GM19025 (cell line): ENCODE results near the gene ERN1.

Experiments
- ATAC-seq: cut with Tn5 transposase; IDR thresholded peaks from one replicate; pipeline ENCODE4 v1.9.1; 2021; ENCODE audit warnings: mild to moderate bottlenecking, low read depth, moderate library complexity; ENCODE audit not compliant: unreplicated experiment

Gene ERN1

DNA sequence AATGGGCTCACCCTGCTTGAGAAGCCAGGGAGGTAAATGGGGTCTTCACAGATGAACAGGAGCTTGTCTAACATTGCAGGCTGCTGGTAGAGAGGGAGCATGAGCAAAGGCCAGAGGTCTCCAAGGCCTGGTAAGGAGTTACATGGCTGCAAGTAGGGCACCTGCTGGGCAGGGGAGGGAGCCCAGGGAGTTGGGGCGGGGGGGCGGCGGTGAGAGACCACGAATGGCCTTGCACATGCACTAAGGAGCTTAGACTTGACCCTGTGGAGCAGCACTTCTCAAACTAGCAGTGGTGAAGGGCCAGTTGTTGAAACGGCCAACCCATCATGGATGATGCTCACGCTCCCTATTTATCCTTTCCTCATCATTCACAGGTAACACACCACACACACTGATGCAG lies 38.4 kb downstream of the ERN1 start:
- no peak for ATAC-seq

DNA sequence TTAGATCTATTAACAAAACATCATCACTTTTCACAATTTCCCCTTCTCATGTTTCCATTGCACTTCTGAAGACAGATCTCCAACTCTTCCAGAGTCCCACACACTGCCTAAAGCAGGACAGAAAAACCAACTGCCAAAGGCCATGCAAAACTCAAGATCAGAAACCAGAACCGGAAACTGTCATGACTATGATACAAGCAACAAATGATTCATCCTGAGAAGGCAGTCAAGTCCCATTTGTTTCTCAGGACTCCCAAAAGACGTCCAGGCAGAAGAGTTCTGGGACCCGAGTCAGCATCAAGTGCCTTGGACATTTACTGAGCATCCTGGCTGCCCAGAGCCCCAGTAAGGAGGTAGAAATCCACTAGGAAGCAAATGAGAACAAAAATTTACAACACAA lies 38.8 kb downstream of the ERN1 start:
- peak; percentile 79 for ATAC-seq

DNA sequence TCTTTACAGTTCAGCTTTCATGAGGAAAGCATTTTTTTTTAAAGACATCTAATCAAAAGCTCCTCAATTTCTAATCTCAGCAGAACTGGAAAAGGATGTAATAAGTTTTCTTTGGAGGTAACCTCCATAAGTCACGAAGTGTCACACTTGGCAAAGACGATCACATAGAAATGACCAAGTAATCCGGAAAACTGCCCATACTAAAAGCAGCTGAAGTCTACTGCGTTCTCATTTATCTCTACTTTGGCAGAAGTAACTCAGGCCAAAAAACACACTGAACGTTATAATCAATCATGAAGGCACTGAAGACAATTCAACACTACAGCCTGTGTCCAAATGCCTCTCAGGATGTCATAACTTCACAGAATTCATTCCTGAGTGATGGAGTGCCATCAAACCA lies 39.8 kb downstream of the ERN1 start:
- ATAC-seq: no peak

DNA sequence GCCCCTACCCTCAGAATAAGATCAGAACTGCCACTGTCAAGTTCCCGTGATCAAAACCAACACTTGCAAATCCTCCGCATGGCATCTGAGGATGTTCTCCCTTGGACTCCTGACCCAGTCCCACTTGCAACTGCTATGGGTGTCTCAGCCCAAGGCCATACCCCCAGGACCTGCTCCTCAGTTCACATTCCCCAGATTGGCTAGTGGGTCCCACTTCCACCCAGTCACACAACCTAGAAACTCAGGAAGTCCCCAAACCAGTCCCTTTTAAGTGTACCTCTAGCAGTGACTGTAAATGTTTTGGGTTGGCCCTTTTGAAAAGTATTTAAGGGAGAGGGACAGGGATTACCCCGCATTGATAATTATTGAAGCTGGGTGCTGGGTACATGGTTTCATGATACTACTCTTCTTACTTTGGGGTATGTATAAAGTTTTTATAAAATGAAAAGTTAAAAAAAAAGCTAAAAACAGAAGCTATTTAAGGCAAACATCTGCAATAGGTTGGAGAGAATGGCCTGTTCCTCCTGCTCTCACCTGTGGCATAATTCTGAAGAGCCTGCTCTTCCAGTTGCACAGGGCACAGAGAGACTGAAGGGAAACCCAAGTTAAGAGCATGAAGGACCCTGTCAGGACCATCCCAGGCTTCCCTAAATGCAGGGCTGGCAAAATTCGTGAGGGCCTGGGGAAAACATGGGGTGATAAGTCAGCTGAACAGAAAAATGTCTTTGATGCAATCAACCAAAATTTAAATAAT lies 42.5 kb downstream of the ERN1 start:
- ATAC-seq: no peak

DNA sequence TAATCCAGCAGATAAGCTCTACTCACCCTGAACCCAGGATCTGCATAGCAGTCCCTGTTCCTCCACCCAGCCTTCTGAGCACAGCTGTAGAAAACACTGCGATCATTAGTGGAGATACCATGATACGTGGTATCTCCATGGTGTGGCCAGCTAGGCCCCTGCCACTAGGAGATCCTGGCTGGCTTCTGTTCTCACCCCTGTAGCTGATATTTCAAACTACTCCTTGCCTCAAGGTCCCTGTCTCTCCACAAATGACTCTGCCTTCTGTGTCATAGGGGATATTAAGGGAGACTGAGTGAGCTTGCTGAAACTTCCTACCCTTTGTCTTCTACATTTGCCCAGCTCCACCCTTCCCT lies 44.3 kb downstream of the ERN1 start:
- no peak for ATAC-seq

DNA sequence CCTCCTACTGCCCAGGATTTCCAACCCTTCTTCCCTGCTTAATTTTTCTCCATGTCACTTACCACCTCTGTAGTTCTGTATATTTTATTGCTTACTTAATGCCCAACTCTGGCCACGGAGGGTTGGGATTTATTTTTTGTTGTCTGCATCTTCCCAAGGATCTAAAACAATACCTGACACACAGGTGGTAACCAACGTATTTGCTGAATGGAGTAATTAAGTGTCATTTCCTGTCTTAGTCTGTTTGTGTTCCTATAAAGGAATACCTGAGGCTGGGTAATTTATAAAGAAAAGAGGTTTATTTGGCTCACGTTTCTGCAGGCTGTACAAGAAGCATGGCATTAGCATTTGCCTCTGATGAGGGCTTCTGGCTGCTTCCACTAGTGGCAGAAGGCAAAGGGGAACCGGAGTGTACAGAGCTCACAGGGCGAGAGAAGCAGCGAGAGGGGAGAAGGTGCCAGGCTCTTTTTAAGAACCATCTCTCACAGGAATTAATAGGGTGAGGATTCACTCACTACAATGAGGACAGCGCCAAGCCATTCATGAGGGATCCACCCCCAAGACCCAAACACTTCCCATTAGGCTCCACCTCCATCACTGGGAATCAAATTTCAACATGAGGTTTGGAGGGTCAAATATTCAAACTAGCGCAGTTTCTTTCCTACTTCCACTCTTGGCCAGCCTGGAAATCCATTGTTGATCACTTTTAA lies 44.8 kb downstream of the ERN1 start:
- ATAC-seq: no peak

DNA sequence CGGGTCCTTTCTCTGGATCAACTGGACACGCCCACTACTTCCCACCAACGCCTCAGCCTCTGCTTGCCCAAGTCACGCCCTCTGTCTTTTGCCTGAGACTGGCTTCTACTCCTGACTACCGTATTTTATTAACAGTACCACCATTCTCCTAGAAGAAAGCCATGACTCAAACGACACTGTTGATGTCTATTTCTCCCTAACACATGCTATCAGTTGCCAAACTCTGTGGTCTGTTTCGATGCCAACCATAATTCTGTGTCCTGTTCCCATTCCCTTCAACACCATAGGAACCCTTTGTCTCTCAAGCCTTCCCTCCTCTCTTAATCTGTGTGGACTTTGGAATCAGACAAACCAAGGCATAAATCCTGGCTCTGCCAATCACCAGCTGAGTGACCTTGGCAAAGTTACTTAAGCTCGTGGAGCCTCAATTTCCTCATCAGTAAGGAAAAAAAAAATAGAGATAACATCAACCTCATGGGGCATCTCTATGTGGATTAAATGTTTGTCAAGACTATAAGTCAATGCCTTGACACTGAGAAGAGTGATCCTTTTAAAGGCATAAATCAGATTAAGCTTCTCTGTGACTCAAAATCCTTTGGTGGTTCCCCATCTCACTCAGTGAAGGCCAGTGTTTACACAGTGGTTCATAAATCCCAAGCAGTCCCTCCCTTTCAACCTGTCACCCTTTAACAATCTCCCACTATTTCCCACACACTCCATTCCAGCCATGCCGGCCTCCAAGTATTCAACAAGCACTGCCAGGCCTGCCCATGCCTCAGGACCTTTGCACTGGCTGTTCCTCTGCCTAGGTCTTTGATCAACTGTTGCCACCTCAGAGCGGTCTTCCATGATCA lies 45.6 kb downstream of the ERN1 start:
- ATAC-seq: no peak

DNA sequence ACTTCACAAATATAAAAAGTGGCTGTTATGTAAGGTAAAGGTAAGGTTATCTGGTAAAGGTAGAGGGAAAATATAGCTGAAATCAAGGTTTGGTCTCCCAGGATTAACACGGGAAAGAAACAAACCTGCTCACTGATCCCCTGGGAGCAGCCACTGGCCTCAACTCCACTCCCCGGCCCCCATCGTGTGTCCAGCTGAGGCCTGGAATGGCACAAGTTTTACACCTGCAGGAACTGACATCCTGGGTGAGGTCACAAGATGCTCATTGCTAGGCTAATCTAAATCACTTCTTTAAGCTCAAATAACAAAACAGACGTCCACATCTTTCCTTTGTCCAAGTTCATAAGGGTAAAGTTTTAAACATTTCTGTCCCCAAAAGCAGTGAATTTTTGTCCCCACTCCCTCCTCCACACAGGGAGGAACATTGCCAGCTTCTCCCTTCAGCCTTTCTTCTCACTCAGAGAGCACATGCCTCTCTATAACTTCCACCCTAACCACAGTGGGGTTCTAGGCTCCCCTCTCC lies 46.3 kb downstream of the ERN1 start:
- ATAC-seq: no peak

DNA sequence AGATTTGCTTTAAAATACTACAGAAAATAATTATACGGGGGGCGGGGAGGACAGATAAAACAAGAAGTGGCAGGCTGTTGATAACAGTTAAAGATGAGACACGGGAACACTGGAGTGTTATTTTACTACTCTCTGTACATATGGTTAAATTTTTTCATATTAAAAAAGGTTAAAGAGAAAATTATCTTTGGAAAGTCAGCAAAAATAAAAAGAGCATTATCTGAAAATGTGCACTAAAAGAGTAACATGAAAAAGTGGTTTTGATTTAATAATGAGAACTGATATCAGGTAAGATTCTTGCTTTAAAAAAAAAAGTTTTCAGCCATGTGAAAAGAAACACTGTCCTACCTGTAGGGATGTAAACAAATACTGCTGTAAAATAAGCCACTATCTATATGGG lies 46.9 kb downstream of the ERN1 start:
- no peak for ATAC-seq

DNA sequence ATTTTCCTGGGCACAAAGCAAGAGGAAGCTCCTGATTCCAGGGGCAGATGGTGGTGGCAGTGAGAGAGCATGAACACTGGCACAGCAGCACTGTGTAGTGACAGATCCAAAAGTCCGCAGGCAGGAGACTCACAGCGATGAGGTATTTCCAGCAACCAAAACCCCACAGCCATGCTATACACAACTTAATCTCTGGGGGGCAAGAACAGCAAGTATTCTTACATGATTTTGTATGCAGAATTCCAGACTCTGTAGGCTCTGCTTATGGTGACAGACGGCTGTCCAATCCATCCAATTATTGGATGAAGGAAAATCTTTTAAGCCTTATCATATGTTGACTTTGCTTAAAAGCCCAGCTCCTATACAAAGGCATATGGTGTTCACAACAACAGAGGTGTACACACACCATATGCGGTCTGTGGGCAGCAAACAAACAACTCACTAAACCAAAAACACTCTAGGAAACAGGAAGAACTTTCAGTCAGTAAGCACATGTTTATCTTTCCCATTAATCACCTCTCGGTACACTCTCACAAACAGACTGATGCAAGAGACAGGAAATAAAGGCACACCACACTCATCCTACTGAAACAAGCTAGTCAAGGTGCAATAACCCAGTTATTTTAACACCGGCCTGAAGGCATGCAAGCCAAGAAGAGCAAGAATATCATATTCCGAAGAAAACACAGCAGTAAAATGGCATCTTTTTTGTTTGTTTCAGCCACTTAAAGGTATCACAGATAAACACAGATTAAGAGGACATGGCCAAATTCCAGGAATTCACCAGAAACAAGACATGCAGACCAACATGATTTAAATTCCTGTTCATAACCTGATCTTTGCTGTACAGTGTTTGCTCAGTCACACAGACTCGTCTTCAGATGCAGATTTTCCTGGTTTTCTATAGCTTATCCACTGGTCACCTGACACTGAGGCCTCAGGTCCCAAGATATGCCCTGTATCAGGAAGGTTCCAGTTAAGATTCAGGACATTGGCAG lies 47.8 kb downstream of the ERN1 start:
- ATAC-seq: peak; percentile 58

DNA sequence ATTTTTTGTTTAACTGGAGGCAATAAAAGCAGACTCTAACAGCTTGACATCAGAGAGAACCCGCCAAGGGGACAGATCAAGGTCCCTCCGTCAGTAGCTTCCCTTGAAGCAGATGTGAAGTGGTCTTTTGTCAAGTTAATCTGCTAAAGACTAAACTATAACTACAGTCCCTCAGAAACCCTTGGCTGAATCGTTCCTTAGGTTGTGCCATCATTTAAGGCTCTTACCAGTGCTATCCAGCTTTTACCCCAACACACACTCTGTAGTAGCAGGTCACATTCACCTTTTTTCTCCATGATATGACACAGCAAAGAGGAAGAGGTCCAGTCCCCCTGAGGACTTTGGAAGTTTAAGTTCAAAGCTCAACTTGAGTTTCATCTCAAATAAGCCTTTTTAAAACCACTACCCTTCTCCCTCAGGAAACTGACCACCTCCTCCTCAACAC lies 49.7 kb downstream of the ERN1 start:
- no peak for ATAC-seq

DNA sequence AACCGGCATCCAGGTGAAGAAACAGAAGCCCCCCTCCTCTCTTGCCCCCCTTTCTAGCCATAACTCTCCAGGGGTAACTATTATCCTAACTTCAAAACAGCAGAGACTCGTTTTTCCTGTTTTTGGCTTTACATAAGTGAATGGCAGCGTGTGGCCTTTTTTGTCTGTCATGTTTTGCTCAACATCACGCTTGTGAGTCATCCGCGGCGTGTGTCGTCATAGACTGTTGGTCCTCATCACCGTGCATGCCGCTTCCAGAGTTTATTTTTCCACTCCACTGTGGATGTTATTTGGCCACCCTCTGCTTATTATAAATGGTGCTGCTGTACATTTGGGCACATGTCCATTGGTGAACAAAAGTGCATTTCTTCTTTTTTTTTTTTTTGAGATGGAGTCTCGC lies 52.6 kb downstream of the ERN1 start:
- ATAC-seq: no peak

DNA sequence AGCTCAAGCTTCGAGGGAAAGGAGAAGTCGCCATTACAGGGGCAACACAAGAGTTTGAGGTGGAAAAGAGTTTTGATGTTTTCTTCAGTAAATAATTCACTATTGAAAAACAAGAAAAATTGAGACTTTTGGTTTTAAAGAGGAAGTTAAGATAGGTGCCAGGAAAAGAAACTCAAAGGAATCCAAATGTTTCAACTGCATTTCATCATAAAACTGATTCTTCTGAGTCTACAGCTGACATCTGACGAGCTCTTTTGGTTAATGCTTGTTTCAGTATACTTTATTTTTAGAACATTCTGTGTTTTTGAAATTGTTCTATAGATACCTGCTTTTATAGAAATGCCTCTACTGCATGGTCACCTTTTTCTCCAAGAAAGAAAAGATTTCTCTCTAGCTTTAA lies 54.0 kb downstream of the ERN1 start:
- no peak for ATAC-seq

DNA sequence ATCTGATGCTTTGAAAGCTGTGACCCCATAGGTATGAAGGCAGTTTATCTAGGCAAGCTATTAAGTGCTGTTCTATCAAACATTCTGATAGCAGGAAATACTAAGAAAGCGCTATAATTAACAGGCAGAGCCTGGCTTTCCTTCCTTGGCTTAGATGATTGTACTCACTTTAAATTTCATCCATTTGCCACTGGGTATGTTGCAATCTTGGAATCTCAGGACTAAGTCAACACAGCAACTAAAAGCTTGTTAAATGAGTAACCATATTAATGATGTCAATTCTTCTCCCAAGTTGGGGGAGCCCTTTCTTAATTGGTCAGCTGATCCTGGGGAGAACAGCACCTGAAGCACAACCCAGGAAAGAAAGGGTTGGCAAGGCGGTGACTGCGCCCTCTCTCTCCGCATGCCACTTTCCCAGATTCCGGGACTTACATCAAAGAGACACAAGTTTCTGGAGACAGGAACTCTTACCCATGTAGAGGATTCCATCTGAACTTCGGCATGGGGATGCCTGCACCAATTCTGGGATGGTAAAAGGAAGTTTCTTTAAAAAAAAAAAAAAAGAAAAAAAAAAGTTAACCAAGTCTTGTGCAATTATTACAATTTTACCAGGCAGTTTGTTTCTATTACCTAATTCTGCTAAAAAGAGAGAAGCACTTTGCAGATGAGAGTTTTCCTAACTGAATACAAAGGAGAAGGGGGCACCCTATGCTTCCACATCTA lies 55.1 kb downstream of the ERN1 start:
- ATAC-seq: no peak

DNA sequence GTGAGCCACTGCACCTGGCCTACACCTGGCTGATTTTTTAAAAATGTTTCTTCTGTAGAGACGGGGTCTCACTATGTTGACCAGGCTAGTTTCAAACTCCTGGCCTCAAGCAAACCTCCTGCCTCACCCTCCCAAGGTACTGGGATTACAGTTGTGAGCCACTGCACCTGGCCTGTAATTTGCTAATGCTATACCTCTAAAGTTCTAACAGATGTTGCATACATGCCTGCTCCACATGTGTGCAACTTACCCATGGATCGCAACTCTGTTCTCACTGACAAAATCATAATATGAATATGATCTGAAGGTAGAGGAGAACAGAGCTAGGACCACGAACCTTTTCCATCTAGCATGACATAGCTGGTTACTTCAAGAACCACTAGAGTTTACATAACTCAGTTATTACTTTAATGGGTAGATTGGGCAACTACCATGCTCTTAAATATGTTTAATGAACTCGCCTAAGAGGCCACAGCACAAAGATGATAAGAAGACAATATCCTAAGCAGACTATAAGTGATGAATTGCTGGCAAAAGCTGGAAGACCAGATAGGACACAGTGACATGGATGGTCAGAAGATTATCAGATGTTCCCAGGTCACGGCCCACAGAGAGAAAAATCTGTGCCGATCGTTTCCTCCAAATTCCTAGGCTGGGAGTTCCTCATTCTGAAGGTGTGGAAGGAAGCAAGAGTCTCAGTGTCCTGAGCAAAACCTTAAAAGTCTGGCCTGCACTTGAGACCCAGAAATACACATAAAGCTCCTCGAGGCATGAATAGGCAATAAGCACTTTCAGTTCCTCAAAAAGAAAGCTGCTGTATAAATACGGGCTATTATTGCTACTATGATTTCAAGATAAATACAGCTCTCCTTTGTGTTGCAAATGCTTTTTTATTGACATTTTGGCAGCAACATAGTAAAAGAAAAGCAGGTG lies 55.9 kb downstream of the ERN1 start:
- peak; percentile 75 for ATAC-seq

DNA sequence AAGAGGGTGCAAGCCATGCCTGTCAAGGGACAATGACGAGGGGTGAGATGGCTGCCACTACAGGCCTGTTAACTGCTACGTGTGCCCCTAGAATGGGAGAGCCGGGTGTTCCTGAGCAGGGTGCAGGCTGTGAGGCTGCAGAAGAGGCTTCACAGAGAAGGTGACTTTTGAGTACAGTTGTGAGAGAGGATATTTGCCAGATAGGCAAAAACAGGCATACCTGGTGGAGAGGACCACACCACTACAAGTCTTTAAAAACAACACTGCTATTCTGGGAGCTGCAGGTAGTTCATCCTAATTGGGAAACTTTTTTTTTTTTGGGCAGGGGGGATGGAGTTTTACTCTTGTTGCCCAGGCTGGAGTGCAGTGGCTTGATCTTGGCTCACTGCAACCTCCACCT lies 58.8 kb downstream of the ERN1 start:
- no peak for ATAC-seq

DNA sequence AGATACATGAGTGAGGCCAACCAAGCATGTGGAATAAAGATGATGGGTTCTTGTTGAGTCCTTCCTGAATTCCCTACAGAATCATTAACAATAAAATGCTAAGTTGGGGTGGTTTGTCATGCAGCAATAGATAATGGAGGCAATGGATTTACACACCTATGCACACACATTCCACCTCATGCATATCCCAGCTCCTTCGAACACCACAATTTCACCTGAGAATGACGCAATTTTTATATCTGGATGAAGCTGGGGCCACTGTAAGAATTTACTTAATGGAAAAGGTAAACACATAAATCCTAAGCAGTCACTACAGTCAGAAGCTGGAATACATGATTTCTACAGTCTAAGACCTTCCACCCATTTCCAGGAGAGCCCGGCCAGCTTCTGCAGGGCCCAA lies 59.7 kb downstream of the ERN1 start:
- no peak for ATAC-seq

DNA sequence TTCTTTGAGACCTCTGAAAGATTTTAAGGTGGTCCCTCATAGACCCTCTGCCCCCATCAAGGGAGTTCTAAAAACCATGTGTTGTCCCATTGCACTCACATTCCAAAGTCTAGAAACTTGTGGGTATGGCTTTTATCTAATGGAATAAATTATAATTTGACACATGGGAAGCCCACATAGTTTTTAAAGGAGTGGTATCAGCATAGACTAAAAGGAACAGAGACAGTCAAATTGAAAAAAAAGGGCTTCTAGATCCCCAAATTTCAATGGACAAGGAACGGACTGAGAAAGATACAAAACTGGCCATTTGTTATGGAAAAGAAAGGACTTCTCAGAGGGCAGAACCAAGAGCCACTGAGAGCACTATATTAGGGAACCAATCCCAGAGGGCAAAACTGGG lies 60.8 kb downstream of the ERN1 start:
- ATAC-seq: no peak
